ENCODE data around the gene PHYHD1.

Gene PHYHD1

GRCh38 chr9:128903871-128904620 is 16.7 kb upstream of the PHYHD1 start:
- H3K27ac ChIP-seq (ENCODE audit: poor library complexity, severe bottlenecking), result peak overlapping the region; percentile 91

GRCh38 chr9:128905964-128906363 is 14.8 kb upstream of the PHYHD1 start:
- ATAC-seq (ENCODE audit: low read depth) (no peak), DNase-seq (ENCODE audit: low spot score) (no peak)
- TF ChIP-seq CTCF (IDR thresholded peaks at IDR 0.05; ENCODE audit: poor library complexity, severe bottlenecking), result no peak
- Histone ChIP-seq H3K27me3 (ENCODE audit: insufficient read depth, poor library complexity, severe bottlenecking) (no peaks in the 10 kb centered on the region), H3K36me3 (ENCODE audit: low read depth) (peaks cover 70% of the 10 kb centered on the region), H3K4me3 (ENCODE audit: severe bottlenecking) (no peak overlapping the region), H3K27ac (ENCODE audit: poor library complexity, severe bottlenecking) (peak overlapping the region; percentile 91), H3K9me3 (ENCODE audit: severe bottlenecking) (no peaks in the 10 kb centered on the region), H3K4me1 (ENCODE audit: insufficient read depth, poor library complexity, severe bottlenecking) (peaks cover 35% of the 10 kb centered on the region)

More at GRCh38 chr9:128903871-128904620, 16.7 kb upstream of the PHYHD1 start:
- no peaks in the 10 kb centered on the region for H3K27me3 ChIP-seq (ENCODE audit: insufficient read depth, poor library complexity, severe bottlenecking)
- peaks cover 56% of the 10 kb centered on the region for H3K36me3 ChIP-seq (ENCODE audit: low read depth)
- ATAC-seq (ENCODE audit: low read depth), result no peak
- H3K4me3 ChIP-seq (ENCODE audit: severe bottlenecking), result no peak overlapping the region
- TF ChIP-seq CTCF (IDR thresholded peaks at IDR 0.05; ENCODE audit: poor library complexity, severe bottlenecking), result no peak
- DNase-seq (ENCODE audit: low spot score), result no peak
- peaks cover 45% of the 10 kb centered on the region for H3K4me1 ChIP-seq (ENCODE audit: insufficient read depth, poor library complexity, severe bottlenecking)
- H3K9me3 ChIP-seq (ENCODE audit: severe bottlenecking), result no peaks in the 10 kb centered on the region

- Histone ChIP-seq H3K9me3 (ENCODE audit: severe bottlenecking) (no peaks in the 10 kb centered on the region), H3K36me3 (ENCODE audit: low read depth) (peaks cover 72% of the 10 kb centered on the region), H3K27me3 (ENCODE audit: insufficient read depth, poor library complexity, severe bottlenecking) (no peaks in the 10 kb centered on the region), H3K4me1 (ENCODE audit: insufficient read depth, poor library complexity, severe bottlenecking) (peaks cover 39% of the 10 kb centered on the region), H3K4me3 (ENCODE audit: severe bottlenecking) (no peak overlapping the region), H3K27ac (ENCODE audit: poor library complexity, severe bottlenecking) (peak overlapping the region; percentile 91)
- DNase-seq (ENCODE audit: low spot score), result no peak
- ATAC-seq (ENCODE audit: low read depth), result no peak
- TF ChIP-seq CTCF (IDR thresholded peaks at IDR 0.05; ENCODE audit: poor library complexity, severe bottlenecking), result no peak
Measured at GRCh38 chr9:128906741-128907140, 14.0 kb upstream of the PHYHD1 start.

- Histone ChIP-seq H3K27ac (ENCODE audit: poor library complexity, severe bottlenecking) (no peak overlapping the region), H3K4me3 (ENCODE audit: severe bottlenecking) (no peak overlapping the region), H3K4me1 (ENCODE audit: insufficient read depth, poor library complexity, severe bottlenecking) (peaks cover 36% of the 10 kb centered on the region), H3K27me3 (ENCODE audit: insufficient read depth, poor library complexity, severe bottlenecking) (no peaks in the 10 kb centered on the region), H3K9me3 (ENCODE audit: severe bottlenecking) (no peaks in the 10 kb centered on the region), H3K36me3 (ENCODE audit: low read depth) (peaks cover 81% of the 10 kb centered on the region)
- DNase-seq (ENCODE audit: low spot score) (no peak), ATAC-seq (ENCODE audit: low read depth) (no peak)
- no peak for TF ChIP-seq CTCF (IDR thresholded peaks at IDR 0.05; ENCODE audit: poor library complexity, severe bottlenecking)
Measured at GRCh38 chr9:128908372-128908771, 12.4 kb upstream of the PHYHD1 start.

GRCh38 chr9:128909859-128910258 is 10.9 kb upstream of the PHYHD1 start:
- no peak for ATAC-seq (ENCODE audit: low read depth)

More at GRCh38 chr9:128909859-128910258, 10.9 kb upstream of the PHYHD1 start:
- no peaks in the 10 kb centered on the region for H3K27me3 ChIP-seq (ENCODE audit: insufficient read depth, poor library complexity, severe bottlenecking)
- no peak overlapping the region for H3K4me3 ChIP-seq (ENCODE audit: severe bottlenecking)
- H3K36me3 ChIP-seq (ENCODE audit: low read depth), result peaks cover 90% of the 10 kb centered on the region
- no peak for TF ChIP-seq CTCF (IDR thresholded peaks at IDR 0.05; ENCODE audit: poor library complexity, severe bottlenecking)
- DNase-seq (ENCODE audit: low spot score), result no peak
- peaks cover 38% of the 10 kb centered on the region for H3K4me1 ChIP-seq (ENCODE audit: insufficient read depth, poor library complexity, severe bottlenecking)
- no peaks in the 10 kb centered on the region for H3K9me3 ChIP-seq (ENCODE audit: severe bottlenecking)
- peak overlapping the region; percentile 100 for H3K27ac ChIP-seq (ENCODE audit: poor library complexity, severe bottlenecking)

Measured in RWPE2 (cell line).